NOMO-1 treated with DMSO at 0.1 percent for 48 hours (cell line): ENCODE measurements around the gene INSIG2.

ENCODE experiments used
- DNase-seq: peaks from one replicate; lab custom pipeline; 2025; ENCODE audit not compliant: unreplicated experiment; lab: John Stamatoyannopoulos, UW

INSIG2 gene

GRCh38 chr2:118098307-118099030 lies 10.2 kb downstream of the INSIG2 start:
- peak; percentile 12 for DNase-seq

DNA sequence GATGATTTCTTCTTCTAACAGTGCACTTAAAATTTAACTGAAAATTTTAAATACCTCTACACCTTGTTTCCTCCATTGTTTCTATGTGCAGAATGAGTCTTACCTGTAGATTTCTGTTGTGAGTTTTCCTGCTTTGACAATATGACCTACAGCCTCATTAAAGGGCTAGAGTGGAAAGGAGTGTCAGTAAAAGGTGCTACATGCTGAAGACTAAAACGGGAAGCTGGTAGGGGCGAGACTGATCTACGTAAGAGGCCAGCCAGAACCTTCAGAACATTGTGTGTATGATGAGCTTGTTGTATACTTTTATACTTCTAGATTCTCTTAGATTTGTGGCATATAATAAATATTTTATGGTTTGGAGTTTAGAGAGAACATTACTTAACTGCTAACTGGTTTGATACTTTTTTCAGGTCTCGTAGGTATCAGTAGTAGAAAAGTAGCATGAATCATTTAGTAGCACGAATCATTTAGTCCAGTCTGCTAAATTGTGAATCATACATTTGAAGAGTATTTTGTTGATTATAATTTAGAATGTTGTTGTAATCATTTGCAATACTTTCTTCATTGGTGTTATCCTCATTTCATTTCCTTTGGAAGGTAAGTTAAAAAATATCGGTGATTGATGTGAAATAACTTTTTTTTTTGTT lies 14.3 kb downstream of the INSIG2 start:
- no peak for DNase-seq

DNA sequence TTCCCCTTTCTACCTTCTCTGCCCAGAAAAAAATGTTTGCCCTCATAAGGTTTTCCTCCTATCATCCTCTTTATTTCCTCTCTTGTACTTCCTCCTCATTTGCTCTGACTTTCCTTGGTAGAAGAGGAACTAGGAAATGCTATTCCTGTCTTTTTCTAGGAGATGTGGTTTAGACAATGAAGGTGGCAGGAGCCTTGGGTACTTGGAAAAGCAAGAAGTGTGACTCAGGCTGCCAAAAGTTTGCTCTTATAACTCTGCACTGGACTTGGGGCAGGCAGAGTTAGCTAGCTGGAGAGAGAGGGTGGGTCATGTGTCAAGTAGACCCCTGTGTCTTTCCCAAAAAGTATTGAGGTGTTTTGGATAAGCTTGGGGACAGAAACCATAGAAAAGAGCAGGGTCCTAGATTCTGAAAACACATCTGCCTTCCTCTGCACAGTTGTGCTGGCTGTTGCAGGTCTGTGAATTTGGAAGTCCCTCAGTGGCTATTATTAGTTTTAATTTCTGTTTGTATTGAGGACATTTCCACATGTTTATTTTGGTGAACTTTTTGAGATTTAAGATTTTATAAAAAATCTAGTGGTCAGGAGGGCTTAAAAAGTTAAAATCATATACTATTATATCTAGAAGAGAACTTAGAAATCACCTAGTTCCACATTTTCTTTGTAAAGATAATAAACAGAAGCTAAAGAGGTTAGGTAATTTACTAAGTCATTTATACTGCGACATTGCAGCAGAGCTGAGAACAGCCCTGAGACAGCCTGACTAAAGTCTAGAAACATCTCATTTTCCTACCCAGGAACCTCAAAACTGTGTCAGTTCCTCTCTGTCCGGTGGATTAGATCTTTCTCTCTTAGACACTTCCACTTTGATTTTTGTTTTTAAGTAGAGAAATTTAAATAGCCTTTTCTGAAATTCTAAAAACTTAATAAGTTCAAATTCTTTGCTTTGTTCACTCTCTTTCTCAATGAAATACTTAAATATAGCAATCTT lies 16.0 kb downstream of the INSIG2 start:
- peak; percentile 83 for DNase-seq

DNA sequence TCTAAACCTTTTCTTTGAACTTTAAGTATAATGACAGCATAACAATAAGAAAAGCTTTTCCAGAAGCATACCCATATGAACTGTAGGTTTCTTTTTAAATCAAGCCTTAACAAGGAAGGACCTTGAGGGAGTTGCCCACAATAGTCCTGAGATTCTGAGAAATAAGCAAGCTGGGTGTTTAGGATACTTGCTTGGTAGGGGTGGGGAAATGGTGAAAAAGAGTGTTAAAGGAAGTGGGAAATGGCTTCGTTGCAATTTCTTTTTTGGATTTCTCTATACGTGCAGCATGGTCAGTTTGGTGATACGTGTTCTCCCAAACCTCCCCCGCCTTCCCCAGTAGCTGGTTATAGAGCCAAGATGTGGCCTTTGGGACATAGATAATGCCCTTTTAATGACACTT lies 17.2 kb downstream of the INSIG2 start:
- DNase-seq: no peak

GRCh38 chr2:118106926-118107325 lies 18.7 kb downstream of the INSIG2 start:
- DNase-seq: no peak

DNA sequence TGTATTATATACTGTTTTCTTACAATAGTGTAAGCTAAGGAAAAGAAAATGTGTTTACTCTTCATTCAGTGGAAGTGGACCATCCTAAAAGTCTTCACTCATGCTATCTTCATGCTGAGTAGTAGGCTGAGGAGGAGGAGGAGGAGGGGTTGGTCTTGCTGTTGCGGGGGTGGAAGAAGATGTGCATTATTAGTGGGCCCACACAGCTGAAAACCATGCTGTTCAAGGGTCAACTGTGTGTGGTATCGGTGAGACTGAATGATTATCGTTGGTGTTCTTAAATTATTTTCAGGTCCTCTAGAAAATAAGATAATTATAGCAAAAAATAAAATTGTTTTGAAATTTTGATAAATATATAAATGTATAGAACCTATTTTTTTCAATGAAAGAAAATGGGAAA lies 22.0 kb downstream of the INSIG2 start:
- no peak for DNase-seq

DNA sequence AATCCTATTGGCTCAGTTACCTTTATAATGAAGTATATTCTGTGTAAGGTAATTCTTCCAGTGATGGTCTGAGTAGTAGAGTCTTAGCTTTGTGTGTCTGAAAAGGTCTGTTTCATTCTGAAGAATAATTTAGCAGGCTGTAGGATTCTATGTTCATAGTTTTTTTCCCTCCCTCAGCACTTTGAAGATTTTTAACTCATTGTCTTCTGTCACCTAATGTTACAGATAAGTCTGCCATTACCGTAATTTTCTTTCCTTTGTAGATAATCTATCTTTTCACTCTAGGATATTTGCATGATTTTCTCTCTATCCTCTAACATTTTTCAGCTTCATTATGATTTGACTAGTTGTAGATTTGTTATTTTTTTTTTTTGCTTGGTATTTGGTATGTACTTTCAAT lies 22.7 kb downstream of the INSIG2 start:
- no peak for DNase-seq

- DNase-seq: no peak
These were observed 24.6 kb downstream of the INSIG2 start for GRCh38 chr2:118112771-118113334.

DNA sequence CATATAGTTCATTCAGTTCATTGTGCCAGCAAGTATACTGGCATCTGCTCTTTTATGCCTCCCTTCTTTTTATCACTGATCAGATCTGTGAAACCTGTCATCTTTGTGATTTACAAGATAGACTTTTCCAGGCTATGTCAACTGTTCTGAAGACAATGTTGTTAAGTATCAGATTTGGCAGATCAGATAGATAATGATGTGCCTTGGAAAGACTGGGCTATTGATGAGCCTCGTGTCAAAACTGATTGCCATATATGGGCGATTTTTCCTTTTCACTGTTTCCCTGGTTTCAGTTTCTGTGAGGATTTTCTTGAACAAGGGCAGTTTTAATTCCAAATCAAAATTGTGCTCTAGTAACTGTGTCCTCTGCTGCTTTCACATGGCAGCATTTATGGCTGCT lies 26.6 kb downstream of the INSIG2 start:
- DNase-seq: no peak

DNA sequence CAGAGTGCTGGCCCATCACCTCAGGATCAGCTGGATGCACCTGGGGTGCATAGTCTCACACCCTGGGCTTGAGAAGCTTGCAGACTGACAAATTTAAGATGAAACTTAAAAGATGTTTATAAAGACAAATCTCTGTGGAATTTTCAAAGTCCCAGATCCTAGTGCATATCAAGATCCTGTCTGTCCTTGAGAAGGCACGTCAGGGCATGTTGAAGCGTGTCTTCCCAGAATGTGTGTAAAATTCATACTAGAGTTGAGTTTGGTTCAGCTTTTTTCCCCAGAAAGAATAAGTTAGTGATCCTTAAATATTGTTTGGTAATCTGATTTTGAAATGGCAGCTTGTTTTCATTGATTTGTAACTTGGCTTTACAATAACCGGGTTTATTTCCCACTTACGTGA lies 27.5 kb downstream of the INSIG2 start:
- no peak for DNase-seq

DNA sequence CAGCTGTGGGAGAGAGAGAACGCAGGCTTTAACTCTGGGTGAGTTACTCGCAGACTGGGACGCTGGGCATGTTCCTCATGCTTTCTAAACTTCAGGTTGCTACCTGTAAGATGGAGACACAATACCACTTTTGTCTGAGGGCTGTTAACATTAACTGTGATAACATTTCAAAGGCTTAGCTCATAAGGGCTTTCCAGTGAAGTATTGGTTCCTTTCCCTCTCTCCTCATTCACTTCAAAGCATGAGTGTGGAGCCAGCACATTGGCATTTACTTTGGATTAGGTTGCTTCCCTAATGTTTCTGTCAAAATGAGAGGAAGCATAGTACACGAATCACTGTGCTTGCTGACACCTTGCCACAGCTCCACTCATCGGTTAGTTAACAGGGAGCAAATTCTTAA lies 30.2 kb downstream of the INSIG2 start:
- DNase-seq: no peak

DNA sequence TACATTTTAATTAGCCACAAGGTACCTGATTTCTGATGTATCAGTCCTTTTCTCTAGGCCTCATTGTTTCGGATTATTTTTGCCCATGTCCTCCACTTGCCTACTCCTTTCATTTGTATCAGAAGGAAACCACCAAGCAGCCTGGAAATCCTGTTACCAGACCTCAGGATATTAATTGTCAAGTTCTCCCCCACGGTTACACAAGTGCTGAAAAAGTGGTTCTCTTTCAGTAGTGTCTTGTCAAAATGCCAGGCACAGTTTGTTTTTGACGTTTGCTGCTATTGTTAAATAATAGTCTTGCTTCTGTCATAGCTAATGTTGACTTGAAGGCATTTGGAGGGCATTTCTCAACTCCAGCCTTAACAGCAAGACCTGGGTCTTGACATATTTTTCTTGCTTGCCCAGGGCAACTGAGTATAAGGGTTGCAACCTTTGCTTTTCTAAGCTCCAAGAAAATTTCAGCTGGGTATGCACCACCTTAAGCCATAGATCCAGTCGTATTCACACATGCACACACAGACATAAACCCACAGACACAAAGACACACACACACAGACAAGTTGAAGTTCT lies 31.0 kb downstream of the INSIG2 start:
- DNase-seq: no peak

DNA sequence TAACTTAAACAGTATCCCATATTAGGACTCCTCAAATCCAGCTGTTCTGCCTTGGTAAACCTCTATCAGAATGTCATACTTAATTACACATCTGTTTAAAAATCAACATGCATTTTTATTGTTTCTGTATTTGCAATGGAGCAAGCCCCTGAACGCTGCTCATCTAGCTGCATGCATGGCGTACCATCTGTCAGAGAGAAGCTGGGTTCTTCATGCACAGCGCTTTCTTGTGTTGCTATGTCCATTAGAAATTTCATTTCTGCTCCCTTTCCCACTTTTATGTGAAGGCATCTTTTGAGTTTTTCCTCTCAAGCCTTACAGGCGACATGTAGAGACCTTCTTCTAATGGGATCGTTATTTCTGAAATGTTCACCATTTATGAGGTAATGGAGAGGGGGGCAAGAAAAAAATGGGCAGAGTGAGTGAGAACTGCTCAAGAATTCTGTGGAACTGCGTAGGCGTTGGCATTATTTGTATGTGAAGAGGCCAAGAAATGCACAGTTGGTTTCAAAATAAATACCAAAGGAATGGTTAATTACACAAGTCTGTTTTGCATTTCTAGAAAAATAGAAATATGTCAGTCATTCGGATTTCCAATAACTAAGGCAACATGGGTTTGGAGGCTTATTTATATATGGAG lies 31.6 kb downstream of the INSIG2 start:
- no peak for DNase-seq

- no peak for DNase-seq
These were observed 32.1 kb downstream of the INSIG2 start for GRCh38 chr2:118120401-118120780.

GRCh38 chr2:118121101-118121500 lies 32.8 kb downstream of the INSIG2 start:
- DNase-seq: no peak

DNA sequence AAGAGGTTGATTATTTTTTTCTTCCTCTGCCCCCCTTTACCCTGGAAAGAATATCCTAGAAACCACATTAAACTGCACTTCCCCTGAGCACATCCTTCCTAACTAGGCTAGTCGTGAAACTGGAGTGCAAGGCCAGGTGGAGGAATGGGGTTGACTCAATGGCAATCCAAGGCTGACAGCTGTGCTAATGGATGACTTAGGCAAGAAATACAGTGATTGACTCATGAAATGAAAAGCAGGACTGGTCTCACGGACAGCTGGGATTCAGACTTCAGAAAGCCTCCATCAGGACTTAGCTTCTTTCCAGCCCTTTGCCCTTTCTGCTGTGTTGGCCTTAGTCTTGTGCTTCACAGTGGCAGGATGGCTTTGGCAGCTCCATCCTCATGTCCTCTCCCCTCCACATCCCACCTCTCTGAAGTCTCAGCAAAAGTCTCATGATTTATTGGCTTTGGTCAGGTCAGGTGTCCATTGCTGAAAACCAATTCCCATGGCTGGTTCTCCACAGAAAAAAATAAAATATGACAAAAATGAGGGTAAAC lies 33.8 kb downstream of the INSIG2 start:
- no peak for DNase-seq

DNA sequence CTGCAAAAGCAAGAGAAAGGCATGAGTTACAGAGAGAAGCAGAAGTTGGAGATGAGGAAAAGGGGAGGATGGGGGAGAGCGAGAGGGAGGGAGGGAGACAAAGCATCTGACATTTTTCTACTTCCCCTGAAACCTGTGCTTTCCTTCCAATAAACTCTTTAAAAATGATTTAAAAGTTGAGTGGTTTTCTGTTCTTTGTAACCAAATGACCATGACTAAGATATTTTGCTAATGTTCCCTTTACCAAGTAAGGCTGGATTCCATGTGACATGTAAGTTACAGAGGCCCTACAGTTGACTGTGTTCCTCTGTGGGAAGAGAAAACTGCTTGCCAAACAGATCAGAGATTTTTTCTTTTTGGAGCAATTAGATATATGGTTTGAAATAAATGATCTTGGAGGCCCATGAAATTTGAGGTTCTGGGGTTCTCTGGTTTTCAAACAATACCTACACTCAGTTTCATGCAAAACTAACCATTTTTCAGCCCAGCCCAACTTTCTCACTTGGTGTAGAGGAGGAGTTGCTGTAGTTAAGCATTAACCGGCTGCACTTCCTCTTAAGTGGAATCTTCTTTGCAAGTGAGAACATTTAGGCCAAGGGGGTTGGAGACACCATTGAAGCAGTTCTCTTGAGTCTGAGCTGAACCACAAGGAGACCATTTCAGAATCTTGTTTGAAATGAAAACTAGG lies 34.5 kb downstream of the INSIG2 start:
- DNase-seq: peak; percentile 82

DNA sequence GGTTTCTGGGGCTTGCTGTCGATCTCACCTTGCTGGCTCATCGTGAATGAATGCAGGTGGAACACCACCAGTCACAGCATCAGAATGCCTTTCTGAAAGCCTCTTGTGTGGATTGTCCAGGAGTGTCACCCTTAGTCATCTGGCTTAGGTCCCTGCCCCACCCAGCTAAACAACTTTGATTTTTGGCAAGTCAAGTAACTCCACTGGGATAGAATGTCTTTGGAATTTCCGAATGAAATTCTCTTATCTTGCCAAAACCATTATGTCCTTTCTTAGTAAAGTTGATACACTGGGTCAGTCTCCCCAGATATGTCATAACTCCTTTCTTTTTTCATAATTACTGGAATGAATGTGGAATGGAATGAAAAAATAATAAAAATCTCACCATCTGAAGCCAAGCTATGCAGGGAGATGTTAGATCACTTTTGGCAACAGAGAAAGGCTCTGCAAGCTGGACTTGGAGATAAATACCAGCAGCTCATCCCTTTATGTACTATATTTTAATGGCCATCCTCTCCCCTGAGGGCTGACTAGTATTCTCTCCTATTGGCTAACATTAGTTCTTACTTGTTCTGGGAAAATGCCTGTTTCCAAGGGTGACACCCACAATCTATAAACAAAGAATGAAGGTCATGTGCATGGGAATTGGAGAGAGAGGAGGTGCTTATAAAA lies 35.4 kb downstream of the INSIG2 start:
- DNase-seq: no peak

GRCh38 chr2:118124288-118124891 lies 36.1 kb downstream of the INSIG2 start:
- peak; percentile 71 for DNase-seq
